SK-N-SH (cell line): ENCODE measurements around the gene KLF7. TPM values are rescaled to one million over a fixed set of nuclear protein-coding genes. Genes with fewer than 3 reads are reported as not detected.

Experiments used
- CTCF ChIA-PET: fragments of 300-600, 350-600 bp; formaldehyde crosslinking; extraction: SDS; loops from one replicate; lab custom pipeline; 2021; lab: Yijun Ruan, JAX
- POLR2A ChIA-PET: fragments of 350-600 bp; sonication (Branson Sonifier 250); formaldehyde crosslinking; extraction: SDS; loops from one replicate; lab custom pipeline; 2020; ENCODE audit warnings: antibody characterized with exemption, inconsistent platforms; lab: Yijun Ruan, JAX
- DNase-seq: peaks from one replicate; pipeline ENCODE4 v3.0.0; 2012
- H2AFZ ChIP-seq: fragments of 200-600 bp; sonication (generic); 2 replicates; pipeline ENCODE4 v1.8.1; 2016; ENCODE audit warnings: antibody characterized with exemption, mild to moderate bottlenecking, low read depth
- H3F3A ChIP-seq: fragments of 200-600 bp; sonication (generic); replicated peaks from 2 replicates; pipeline ENCODE3; 2016; ENCODE audit warnings: antibody characterized with exemption, mild to moderate bottlenecking; ENCODE audit not compliant: insufficient read depth
- H3K27ac ChIP-seq, 2 experiments: fragments of 200-500 bp in 1 of 2; fragments of 200-600 bp in 1 of 2; sonication (Bioruptor generic) in 1 of 2; sonication (generic), shearing (Covaris generic) in 1 of 2; 2 replicates each; pipeline versions ENCODE4 v1.5.1 to v1.6.1; 2014 to 2016; ENCODE audit warnings: low read depth in 2 of 2, inconsistent platforms in 1 of 2, low read length in 1 of 2, mild to moderate bottlenecking in 1 of 2, mixed read lengths in 1 of 2
- H3K27me3 ChIP-seq: fragments of 200-600 bp; sonication (generic), shearing (Covaris generic); 2 replicates; pipeline ENCODE4 v1.6.1; 2016; ENCODE audit warnings: mixed run types; ENCODE audit not compliant: insufficient read depth
- H3K36me3 ChIP-seq, 2 experiments: fragments of 200-500 bp in 1 of 2; fragments of 200-600 bp in 1 of 2; sonication (Bioruptor generic) in 1 of 2; sonication (generic) in 1 of 2; replicated peaks in 1 of 2; 2 replicates each; pipeline versions ENCODE3 to v1.5.1; 2014 to 2016; ENCODE audit warnings: low read length in 1 of 2, mild to moderate bottlenecking in 1 of 2; ENCODE audit not compliant: insufficient read depth in 2 of 2, control insufficient read depth in 1 of 2
- H3K4me1 ChIP-seq, 2 experiments: fragments of 200-500 bp in 1 of 2; fragments of 200-600 bp in 1 of 2; sonication (Bioruptor generic) in 1 of 2; sonication (generic), shearing (Covaris generic) in 1 of 2; 2 replicates each; pipeline versions ENCODE4 v1.5.1 to v1.6.1; 2014 to 2016; ENCODE audit warnings: low read depth in 1 of 2, low read length in 1 of 2, mixed run types in 1 of 2; ENCODE audit not compliant: insufficient read depth in 2 of 2, control insufficient read depth in 1 of 2
- H3K4me2 ChIP-seq: fragments of 200-600 bp; sonication (generic), shearing (Covaris generic); 2 replicates; pipeline ENCODE4 v1.6.1; 2017; ENCODE audit warnings: mixed run types
- H3K4me3 ChIP-seq, 2 experiments: fragments of 200-500 bp in 1 of 2; fragments of 200-600 bp in 1 of 2; sonication (Bioruptor generic) in 1 of 2; sonication (generic), shearing (Covaris generic) in 1 of 2; 2 replicates each; pipeline versions ENCODE4 v1.5.1 to v1.8.1; 2014 to 2016; ENCODE audit warnings: low read depth in 2 of 2, inconsistent platforms in 1 of 2, low read length in 1 of 2, mild to moderate bottlenecking in 1 of 2, mixed read lengths in 1 of 2, moderate library complexity in 1 of 2
- H3K79me2 ChIP-seq: fragments of 200-600 bp; sonication (generic); 2 replicates; pipeline ENCODE4 v1.8.1; 2017; ENCODE audit warnings: mild to moderate bottlenecking; ENCODE audit not compliant: insufficient read depth
- H3K9ac ChIP-seq: fragments of 200-600 bp; sonication (generic); 2 replicates; pipeline ENCODE4 v1.6.1; 2017; ENCODE audit warnings: mixed run types
- H3K9me2 ChIP-seq: fragments of 200-600 bp; sonication (generic); 2 replicates; pipeline ENCODE4 v1.6.1; 2017; ENCODE audit warnings: mixed run types
- H3K9me3 ChIP-seq: fragments of 200-600 bp; sonication (generic); 2 replicates; pipeline ENCODE4 v1.6.1; 2017; ENCODE audit warnings: mixed run types, mild to moderate bottlenecking, moderate library complexity
- H4K20me1 ChIP-seq: fragments of 200-600 bp; sonication (generic); 2 replicates; pipeline ENCODE4 v1.6.1; 2017; ENCODE audit warnings: mild to moderate bottlenecking, mixed run types; ENCODE audit not compliant: insufficient read depth
- FOXJ3 ChIP-seq: sonication (generic); formaldehyde crosslinking; IDR thresholded peaks from 2 replicates; pipeline ENCODE4 v1.5.1; 2020; ENCODE audit warnings: mild to moderate bottlenecking, missing genetic modification reagents
- GABPA ChIP-seq: IDR thresholded peaks from 2 replicates; pipeline ENCODE4 v1.4.0; 2012; ENCODE audit warnings: low read depth, mild to moderate bottlenecking
- NFIC ChIP-seq: IDR thresholded peaks from 2 replicates; pipeline ENCODE4 v1.4.0; 2012; ENCODE audit warnings: borderline replicate concordance
- NRF1 ChIP-seq: IDR thresholded peaks from 2 replicates; pipeline ENCODE4 v1.6.1; 2012; ENCODE audit warnings: low read depth, mild to moderate bottlenecking, low read length
- RAD21 ChIP-seq: IDR thresholded peaks from 2 replicates; pipeline ENCODE4 v1.6.1; 2012; ENCODE audit warnings: mild to moderate bottlenecking, low read length
- RCOR1 ChIP-seq: fragments of 150-350 bp; IDR thresholded peaks from 2 replicates; pipeline ENCODE4 v1.6.1; 2017; ENCODE audit warnings: antibody characterized with exemption, low read length
- SIN3A ChIP-seq: IDR thresholded peaks from 2 replicates; pipeline ENCODE4 v1.6.1; 2012; ENCODE audit warnings: low read depth, mild to moderate bottlenecking, low read length, moderate library complexity, borderline replicate concordance
- TAF1 ChIP-seq: IDR thresholded peaks from 2 replicates; pipeline ENCODE4 v1.6.1; 2012; ENCODE audit warnings: low read depth, mild to moderate bottlenecking, low read length, moderate library complexity, borderline replicate concordance
- TCF12 ChIP-seq: IDR thresholded peaks from 2 replicates; pipeline ENCODE4 v1.4.0; 2012
- whole genome bisulfite sequencing: methylation state at CpG from one replicate; pipeline ENCODE4 v1.1.6; 2017; ENCODE audit warnings: low lambda C conversion rate; 5-methylcytosine and 5-hydroxymethylcytosine counted together
- polyA plus RNA-seq, 3 experiments: library from polyadenylated mRNA; depleted of rRNA; stranded (reverse); fragments of >200 nt; gene quantifications; 2 replicates each; pipeline ENCODE4 v1.2.3, GENCODE V29; 2012
- TF ChIP-seq, protein P1 (sequence below): IDR thresholded peaks from 2 replicates; pipeline ENCODE4 v1.6.1; 2012; ENCODE audit warnings: mild to moderate bottlenecking, low read depth, low read length, moderate library complexity
- TF ChIP-seq, protein P2 (sequence below): IDR thresholded peaks from 2 replicates; pipeline ENCODE4; 2012

The KLF7 gene
- polyA plus RNA-seq, 1 of the 3 experiments (the other 2 are of a cell fraction): 7.5 TPM

DNA sequence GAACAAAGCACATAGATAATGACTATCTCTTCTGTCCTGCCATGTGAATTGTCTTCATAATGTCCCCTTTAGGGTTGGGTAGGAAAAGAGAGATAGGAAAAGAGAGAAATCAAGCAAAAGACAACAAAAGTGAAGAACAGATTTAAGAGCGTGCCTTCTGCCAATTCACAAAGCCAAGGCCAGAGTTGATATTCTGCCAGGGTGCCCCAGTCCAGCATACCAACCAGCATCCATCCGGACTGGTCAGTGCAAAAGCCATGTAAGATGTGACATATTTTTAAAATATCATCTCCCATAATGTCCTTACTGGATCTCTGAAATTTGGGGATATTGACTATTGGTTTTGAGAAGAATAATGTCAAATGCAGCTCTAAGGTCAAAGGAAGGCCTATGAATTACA is 35.7 kb upstream of the KLF7 start:
- no peak overlapping the region for H2AFZ ChIP-seq
- H3F3A ChIP-seq: no peaks in the 10 kb centered on the region
- CTCF ChIA-PET: interaction anchor here (1.2 to 1.9 kb wide), 2 partner anchors 36 to 272 kb away, joined by 3 to 4 read pairs; partner anchors contain the start of gene KLF7
- no peaks in the 10 kb centered on the region for H3K36me3 ChIP-seq
- no peaks in the 10 kb centered on the region for H3K27me3 ChIP-seq
- no peaks in the 10 kb centered on the region for H3K79me2 ChIP-seq
- H3K4me3 ChIP-seq: no peak overlapping the region
- TF ChIP-seq TAF1: no peak
- no peak for TF ChIP-seq RCOR1
- no peak for TF ChIP-seq TCF12
- TF ChIP-seq NRF1: no peak
- TF ChIP-seq SIN3A: no peak
- no peak for TF ChIP-seq GABPA
- TF ChIP-seq FOXJ3 (CRISPR knock-in tag): no peak
- no peak for TF ChIP-seq RAD21
- TF ChIP-seq, protein P1, sequence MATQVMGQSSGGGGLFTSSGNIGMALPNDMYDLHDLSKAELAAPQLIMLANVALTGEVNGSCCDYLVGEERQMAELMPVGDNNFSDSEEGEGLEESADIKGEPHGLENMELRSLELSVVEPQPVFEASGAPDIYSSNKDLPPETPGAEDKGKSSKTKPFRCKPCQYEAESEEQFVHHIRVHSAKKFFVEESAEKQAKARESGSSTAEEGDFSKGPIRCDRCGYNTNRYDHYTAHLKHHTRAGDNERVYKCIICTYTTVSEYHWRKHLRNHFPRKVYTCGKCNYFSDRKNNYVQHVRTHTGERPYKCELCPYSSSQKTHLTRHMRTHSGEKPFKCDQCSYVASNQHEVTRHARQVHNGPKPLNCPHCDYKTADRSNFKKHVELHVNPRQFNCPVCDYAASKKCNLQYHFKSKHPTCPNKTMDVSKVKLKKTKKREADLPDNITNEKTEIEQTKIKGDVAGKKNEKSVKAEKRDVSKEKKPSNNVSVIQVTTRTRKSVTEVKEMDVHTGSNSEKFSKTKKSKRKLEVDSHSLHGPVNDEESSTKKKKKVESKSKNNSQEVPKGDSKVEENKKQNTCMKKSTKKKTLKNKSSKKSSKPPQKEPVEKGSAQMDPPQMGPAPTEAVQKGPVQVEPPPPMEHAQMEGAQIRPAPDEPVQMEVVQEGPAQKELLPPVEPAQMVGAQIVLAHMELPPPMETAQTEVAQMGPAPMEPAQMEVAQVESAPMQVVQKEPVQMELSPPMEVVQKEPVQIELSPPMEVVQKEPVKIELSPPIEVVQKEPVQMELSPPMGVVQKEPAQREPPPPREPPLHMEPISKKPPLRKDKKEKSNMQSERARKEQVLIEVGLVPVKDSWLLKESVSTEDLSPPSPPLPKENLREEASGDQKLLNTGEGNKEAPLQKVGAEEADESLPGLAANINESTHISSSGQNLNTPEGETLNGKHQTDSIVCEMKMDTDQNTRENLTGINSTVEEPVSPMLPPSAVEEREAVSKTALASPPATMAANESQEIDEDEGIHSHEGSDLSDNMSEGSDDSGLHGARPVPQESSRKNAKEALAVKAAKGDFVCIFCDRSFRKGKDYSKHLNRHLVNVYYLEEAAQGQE: no peak
- POLR2A ChIA-PET: no interaction called here
- whole genome bisulfite sequencing: 80% methylated on average over 2 of the region's 2 CpGs
- H3K27ac ChIP-seq: no peak overlapping the region
- no peak for DNase-seq
- H3K9me2 ChIP-seq: no peaks in the 10 kb centered on the region
- H3K9me3 ChIP-seq: no peaks in the 10 kb centered on the region
- no peaks in the 10 kb centered on the region for H4K20me1 ChIP-seq
- peaks cover 0 to 8% of the 10 kb centered on the region in 2 experiments; a peak in 2 of 4 replicates for H3K4me1 ChIP-seq
- no peak overlapping the region for H3K9ac ChIP-seq
- no peak overlapping the region for H3K4me2 ChIP-seq

DNA sequence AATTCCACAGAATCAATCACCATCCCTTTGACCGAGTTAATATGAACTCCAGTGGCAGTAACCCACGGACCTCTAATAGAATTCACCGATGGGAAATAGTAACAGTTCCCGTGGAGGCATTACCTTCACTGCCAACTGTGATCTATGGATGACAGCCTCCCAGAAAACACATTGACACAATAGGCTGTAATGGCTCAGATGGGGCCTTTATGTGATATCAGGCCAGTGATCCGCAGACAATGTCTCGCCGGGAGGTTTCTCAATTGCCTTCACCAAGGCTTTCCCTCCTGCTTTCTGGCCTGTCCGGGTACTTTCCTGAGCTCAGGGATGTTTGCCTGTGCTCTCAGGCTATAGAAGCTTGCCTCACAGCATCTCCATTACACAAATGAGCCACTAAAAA is 34.4 kb upstream of the KLF7 start:
- CTCF ChIA-PET: interaction anchor here (1.0 kb wide), 1 partner anchor 10 kb away, joined by 3 read pairs; no protein-coding TSS in a partner anchor
- H4K20me1 ChIP-seq: no peaks in the 10 kb centered on the region
- no peak overlapping the region for H3K4me2 ChIP-seq
- no peak overlapping the region for H3K4me3 ChIP-seq
- no peak overlapping the region for H3K27ac ChIP-seq
- POLR2A ChIA-PET: no interaction called here
- H3K4me1 ChIP-seq: no peaks in the 10 kb centered on the region; a peak in 1 of 4 replicates
- WGBS: 73% methylated on average over 5 of the region's 8 CpGs
- H3K9me2 ChIP-seq: no peaks in the 10 kb centered on the region
- no peaks in the 10 kb centered on the region for H3K36me3 ChIP-seq
- no peak for TF ChIP-seq NFIC
- TF ChIP-seq, protein P2, sequence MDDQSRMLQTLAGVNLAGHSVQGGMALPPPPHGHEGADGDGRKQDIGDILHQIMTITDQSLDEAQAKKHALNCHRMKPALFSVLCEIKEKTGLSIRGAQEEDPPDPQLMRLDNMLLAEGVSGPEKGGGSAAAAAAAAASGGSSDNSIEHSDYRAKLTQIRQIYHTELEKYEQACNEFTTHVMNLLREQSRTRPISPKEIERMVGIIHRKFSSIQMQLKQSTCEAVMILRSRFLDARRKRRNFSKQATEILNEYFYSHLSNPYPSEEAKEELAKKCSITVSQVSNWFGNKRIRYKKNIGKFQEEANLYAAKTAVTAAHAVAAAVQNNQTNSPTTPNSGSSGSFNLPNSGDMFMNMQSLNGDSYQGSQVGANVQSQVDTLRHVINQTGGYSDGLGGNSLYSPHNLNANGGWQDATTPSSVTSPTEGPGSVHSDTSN: no peak
- no peak overlapping the region for H2AFZ ChIP-seq
- no peaks in the 10 kb centered on the region for H3K79me2 ChIP-seq
- no peaks in the 10 kb centered on the region for H3F3A ChIP-seq
- DNase-seq: no peak
- no peaks in the 10 kb centered on the region for H3K9me3 ChIP-seq
- H3K9ac ChIP-seq: no peak overlapping the region
- no peaks in the 10 kb centered on the region for H3K27me3 ChIP-seq
